Liver (tissue), 9 donors: ENCODE data around the gene MTCH1. TPM values are rescaled to one million over a fixed set of nuclear protein-coding genes. Genes with fewer than 3 reads are reported as not detected.

Source experiments
- DNase-seq: peaks from one replicate; pipeline ENCODE4 v3.0.0-alpha.2; 2017; ENCODE audit warnings: low spot score
- H3K27ac ChIP-seq, 2 donors: one replicate each; pipeline ENCODE4 v1.7.0; 2013; ENCODE audit warnings: inconsistent platforms in 2 of 2, low read length in 2 of 2, control low read depth in 1 of 2, low read depth in 1 of 2, mild to moderate bottlenecking in 1 of 2
- H3K27me3 ChIP-seq, 4 donors: one replicate each; pipeline versions ENCODE4 v1.6.1 to v1.7.0; 2013; ENCODE audit warnings: low read length in 3 of 4, inconsistent platforms in 1 of 4, mild to moderate bottlenecking in 1 of 4, moderate library complexity in 1 of 4; ENCODE audit not compliant: control insufficient read depth in 4 of 4, insufficient read depth in 4 of 4
- H3K36me3 ChIP-seq, 4 donors: one replicate each; pipeline versions ENCODE4 v1.6.1 to v1.7.0; 2013; ENCODE audit warnings: low read length in 3 of 4, mild to moderate bottlenecking in 3 of 4, low read depth in 1 of 4, moderate library complexity in 1 of 4; ENCODE audit not compliant: control insufficient read depth in 4 of 4, insufficient read depth in 3 of 4
- H3K4me1 ChIP-seq, 4 donors: one replicate each; pipeline versions ENCODE4 v1.6.1 to v1.7.0; 2013; ENCODE audit warnings: low read length in 3 of 4, mild to moderate bottlenecking in 3 of 4, moderate library complexity in 1 of 4; ENCODE audit not compliant: control insufficient read depth in 4 of 4, insufficient read depth in 4 of 4
- H3K4me3 ChIP-seq, 3 donors: one replicate each; pipeline versions ENCODE4 v1.6.1 to v1.7.0; 2013; ENCODE audit warnings: low read length in 3 of 3, control low read depth in 1 of 3, low read depth in 1 of 3, mild to moderate bottlenecking in 1 of 3
- H3K9ac ChIP-seq, 2 donors: one replicate each; pipeline ENCODE4 v1.7.0; 2013; ENCODE audit warnings: low read length in 2 of 2, mild to moderate bottlenecking in 2 of 2, moderate library complexity in 2 of 2, control low read depth in 1 of 2, low read depth in 1 of 2
- H3K9me3 ChIP-seq, 4 donors: one replicate each; pipeline versions ENCODE4 v1.6.1 to v1.7.0; 2013; ENCODE audit warnings: low read length in 3 of 4; ENCODE audit not compliant: control insufficient read depth in 4 of 4
- ATF3 ChIP-seq: IDR thresholded peaks from 2 replicates; pipeline ENCODE4 v1.6.1; 2016; ENCODE audit warnings: antibody characterized with exemption
- CTCF ChIP-seq: fragments of 150-350 bp; IDR thresholded peaks from 2 replicates; pipeline ENCODE4 v1.5.1; 2017; ENCODE audit warnings: improper control_type of control experiment, low read depth, low read length; ENCODE audit not compliant: missing input control
- EGR1 ChIP-seq, 2 donors: IDR thresholded peaks; 2 replicates each; pipeline ENCODE4 v1.6.1; 2016 to 2018; ENCODE audit warnings: antibody characterized with exemption in 2 of 2, low read depth in 2 of 2
- FOXA1 ChIP-seq: IDR thresholded peaks from 2 replicates; pipeline ENCODE4 v1.6.1; 2016; ENCODE audit warnings: antibody characterized with exemption
- FOXA2 ChIP-seq: IDR thresholded peaks from 2 replicates; pipeline ENCODE4 v1.6.1; 2016; ENCODE audit warnings: antibody characterized with exemption
- GABPA ChIP-seq, 2 donors: IDR thresholded peaks in 1 of 2; conservative IDR thresholded peaks in 1 of 2; 2 replicates each; pipeline ENCODE4 v1.6.1; 2016; ENCODE audit warnings: antibody characterized with exemption in 2 of 2, mild to moderate bottlenecking in 1 of 2, moderate library complexity in 1 of 2
- HNF4A ChIP-seq, 2 donors: conservative IDR thresholded peaks; 2 replicates each; pipeline ENCODE4 v1.6.1; 2016; ENCODE audit warnings: antibody characterized with exemption in 2 of 2, mild to moderate bottlenecking in 2 of 2
- HNF4G ChIP-seq: IDR thresholded peaks from 2 replicates; pipeline ENCODE4 v1.6.1; 2016; ENCODE audit warnings: antibody characterized with exemption
- JUND ChIP-seq, 2 donors: IDR thresholded peaks; 2 replicates each; pipeline ENCODE4 v1.6.1; 2016; ENCODE audit warnings: antibody characterized with exemption in 2 of 2
- MAX ChIP-seq: IDR thresholded peaks from 2 replicates; pipeline ENCODE4 v1.6.1; 2016; ENCODE audit warnings: antibody characterized with exemption
- NR2F2 ChIP-seq: IDR thresholded peaks from 2 replicates; pipeline ENCODE4 v1.6.1; 2016; ENCODE audit warnings: antibody characterized with exemption
- RAD21 ChIP-seq, 2 donors: IDR thresholded peaks; 2 replicates each; pipeline ENCODE4 v1.6.1; 2016; ENCODE audit warnings: antibody characterized with exemption in 2 of 2, mild to moderate bottlenecking in 2 of 2
- REST ChIP-seq: IDR thresholded peaks from 2 replicates; pipeline ENCODE4 v1.6.1; 2016; ENCODE audit warnings: antibody characterized with exemption, mild to moderate bottlenecking
- RXRA ChIP-seq, 2 donors: IDR thresholded peaks; 2 replicates each; pipeline ENCODE4 v1.6.1; 2017 to 2018; ENCODE audit warnings: antibody characterized with exemption in 2 of 2, mild to moderate bottlenecking in 1 of 2
- SP1 ChIP-seq: IDR thresholded peaks from 2 replicates; pipeline ENCODE4 v1.6.1; 2018; ENCODE audit warnings: antibody characterized with exemption, mild to moderate bottlenecking
- TAF1 ChIP-seq: conservative IDR thresholded peaks from 2 replicates; pipeline ENCODE4 v1.6.1; 2016; ENCODE audit warnings: antibody characterized with exemption, mild to moderate bottlenecking
- YY1 ChIP-seq: IDR thresholded peaks from 2 replicates; pipeline ENCODE4 v1.6.1; 2016; ENCODE audit warnings: antibody characterized with exemption, mild to moderate bottlenecking
- ZBTB33 ChIP-seq: IDR thresholded peaks from 2 replicates; pipeline ENCODE4 v1.6.1; 2016; ENCODE audit warnings: antibody characterized with exemption
- WGBS: extraction: QIAGEN DNeasy Blood & Tissue Kit; methylation state at CpG from one replicate; pipeline ENCODE4 v1.1.7; 2013; 5-methylcytosine and 5-hydroxymethylcytosine counted together
- polyA plus RNA-seq, 2 donors: library from polyadenylated mRNA; stranded (reverse) in 1 of 2; unstranded in 1 of 2; fragments of 200-250 nt in 1 of 2; fragments of >200 nt in 1 of 2; fragmentation: Nextera tagmentation in 1 of 2; extraction: Ambion mirVana in 1 of 2; gene quantifications; one replicate each; pipeline versions ENCODE4 v1.2.1 to v1.2.3, GENCODE V29; 2013 to 2015
- total RNA-seq, 2 donors: library from RNA; depleted of rRNA; stranded (reverse); fragments of >200 nt; gene quantifications; one replicate each; pipeline ENCODE4 v1.2.3, GENCODE V29; 2014
- donor health status: healthy.
- donor health status: healthy.
- donor health status: healthy.
- donor health status: healthy.
- donor health status: healthy.

The MTCH1 gene
- total and polyA plus RNA-seq, 4 donors: 61.5 to 79.6 (median 74.1) TPM

GRCh38 chr6:36961441-36962435 lies 24.3 kb downstream of the MTCH1 start:
- TF ChIP-seq ZBTB33 (no peak), HNF4G (no peak), YY1 (no peak), ATF3 (no peak), EGR1 (IDR thresholded peaks at IDR 0.05; ENCODE audit: low read depth in 2 of 2) (no peak), REST (no peak), JUND (IDR thresholded peaks at IDR 0.05) (no peak), FOXA2 (no peak)
- no peak for DNase-seq
- WGBS: 56% methylated on average over 40 of the region's 40 CpGs

GRCh38 chr6:36959555-36960250 lies 26.3 kb downstream of the MTCH1 start:
- no peaks in the 10 kb centered on the region for H3K9me3 ChIP-seq
- WGBS: 92% methylated on average over 17 of the region's 17 CpGs
- H3K27me3 ChIP-seq: no peaks in the 10 kb centered on the region
- H3K36me3 ChIP-seq: no peaks in the 10 kb centered on the region
- no peak overlapping the region for H3K9ac ChIP-seq
- DNase-seq: no peak
- no peak overlapping the region for H3K4me3 ChIP-seq
- no peak overlapping the region for H3K27ac ChIP-seq
- H3K4me1 ChIP-seq: no peaks in the 10 kb centered on the region
- TF ChIP-seq SP1 (no peak), ATF3 (no peak), REST (no peak), RXRA (IDR thresholded peaks at IDR 0.05) (no peak), FOXA1 (no peak), GABPA (IDR thresholded peaks at IDR 0.05 in 1 of 2, conservative IDR thresholded peaks at IDR 0.05 in 1 of 2) (no peak), HNF4G (no peak), TAF1 (no peak), HNF4A (conservative IDR thresholded peaks at IDR 0.05) (no peak), EGR1 (IDR thresholded peaks at IDR 0.05; ENCODE audit: low read depth in 2 of 2) (no peak), NR2F2 (no peak), CTCF (no peak), RAD21 (IDR thresholded peaks at IDR 0.05) (no peak), MAX (no peak), JUND (IDR thresholded peaks at IDR 0.05) (no peak), YY1 (no peak)

More at GRCh38 chr6:36961441-36962435, 24.3 kb downstream of the MTCH1 start:
- Histone ChIP-seq H3K4me3 (no peak overlapping the region), H3K27me3 (no peaks in the 10 kb centered on the region), H3K4me1 (no peaks in the 10 kb centered on the region), H3K36me3 (no peaks in the 10 kb centered on the region), H3K9ac (no peak overlapping the region), H3K27ac (no peak overlapping the region), H3K9me3 (no peaks in the 10 kb centered on the region)
